ENCODE results near the gene NKD1. TPM values are rescaled to one million over a fixed set of nuclear protein-coding genes. Genes with fewer than 3 reads are reported as not detected.

Gene NKD1
- total RNA-seq, 4 donors from 2014 or later: 3.5 to 48.1 (median 8.9) TPM

GRCh38 chr16:50626868-50627267, 78.7 kb downstream of the NKD1 start:
- Histone ChIP-seq H3K9me3 (no peaks in the 10 kb centered on the region), H3K27ac (peak overlapping the region; percentile 65), H3K4me3 (no peak overlapping the region), H3K36me3 (no peaks in the 10 kb centered on the region), H3K27me3 (no peaks in the 10 kb centered on the region), H3K4me1 (peaks cover 0 to 8% of the 10 kb centered on the region in 2 donors)
- intact Hi-C loops (cut with DNase I; ENCODE audit: low total_unique reads): no loop called here
- no peak for DNase-seq
- TF ChIP-seq CTCF (IDR thresholded peaks at IDR 0.05) (no peak), POLR2A (IDR thresholded peaks at IDR 0.05) (no peak)

GRCh38 chr16:50627419-50627818, 79.2 kb downstream of the NKD1 start:
- TF ChIP-seq CTCF (IDR thresholded peaks at IDR 0.05) (peak; percentile 60 to 83 (median 65)), POLR2A (IDR thresholded peaks at IDR 0.05) (no peak)
- peak overlapping the region; percentile 65 for H3K27ac ChIP-seq
- peak; percentile 84 to 88 for DNase-seq

GRCh38 chr16:50628156-50628802, 80.1 kb downstream of the NKD1 start:
- Histone ChIP-seq H3K27me3 (no peaks in the 10 kb centered on the region), H3K9me3 (no peaks in the 10 kb centered on the region), H3K4me3 (no peak overlapping the region), H3K36me3 (no peaks in the 10 kb centered on the region), H3K4me1 (peaks cover 0 to 8% of the 10 kb centered on the region in 2 donors), H3K27ac (no peak overlapping the region)
- intact Hi-C loops (cut with DNase I; ENCODE audit: low total_unique reads): no loop called here
- no peak for DNase-seq
- TF ChIP-seq POLR2A (IDR thresholded peaks at IDR 0.05) (no peak), CTCF (IDR thresholded peaks at IDR 0.05) (no peak)

More at GRCh38 chr16:50627419-50627818, 79.2 kb downstream of the NKD1 start:
- intact Hi-C loops (cut with DNase I; ENCODE audit: low total_unique reads): no loop called here
- Histone ChIP-seq H3K4me1 (peaks cover 0 to 8% of the 10 kb centered on the region in 2 donors), H3K27me3 (no peaks in the 10 kb centered on the region), H3K4me3 (no peak overlapping the region), H3K36me3 (no peaks in the 10 kb centered on the region), H3K9me3 (no peaks in the 10 kb centered on the region)

- Histone ChIP-seq H3K9me3 (no peaks in the 10 kb centered on the region), H3K4me3 (no peak overlapping the region), H3K36me3 (no peaks in the 10 kb centered on the region), H3K27ac (no peak overlapping the region), H3K27me3 (no peaks in the 10 kb centered on the region), H3K4me1 (peaks cover 0 to 8% of the 10 kb centered on the region in 2 donors)
- intact Hi-C loops (cut with DNase I; ENCODE audit: low total_unique reads): no loop called here
- TF ChIP-seq CTCF (IDR thresholded peaks at IDR 0.05): no peak
- no peak for TF ChIP-seq POLR2A (IDR thresholded peaks at IDR 0.05)
- DNase-seq: no peak
Observed at GRCh38 chr16:50629334-50629733, 81.1 kb downstream of the NKD1 start.

- TF ChIP-seq POLR2A (IDR thresholded peaks at IDR 0.05) (no peak), CTCF (IDR thresholded peaks at IDR 0.05) (no peak)
- H3K36me3 ChIP-seq: no peaks in the 10 kb centered on the region
- peaks cover 0 to 8% of the 10 kb centered on the region in 2 donors for H3K4me1 ChIP-seq
- intact Hi-C loops (cut with DNase I; ENCODE audit: low total_unique reads): no loop called here
- DNase-seq: no peak
- no peaks in the 10 kb centered on the region for H3K9me3 ChIP-seq
- no peak overlapping the region for H3K27ac ChIP-seq
- no peak overlapping the region for H3K4me3 ChIP-seq
- no peaks in the 10 kb centered on the region for H3K27me3 ChIP-seq
Observed at GRCh38 chr16:50630394-50631020, 82.3 kb downstream of the NKD1 start.

All from uterus (tissue), 4 donors.